Panc1 (cell line): ENCODE data around the gene POLR2B. TPM values are rescaled to one million over a fixed set of nuclear protein-coding genes. Genes with fewer than 3 reads are reported as not detected.

Source experiments
- ATAC-seq: fragments of 200-7000 bp; cut with Tn5 transposase; 2 replicates; pipeline ENCODE4 v1.9.1; 2020; ENCODE audit warnings: mild to moderate bottlenecking, moderate library complexity
- BruUV-seq: library from RNA; stranded (reverse); fragments of 400-500 nt; replicated peaks from 2 replicates; lab custom pipeline; 2021; lab: Mats Ljungman, UMichigan
- CTCF ChIA-PET: fragments of 300-600 bp; sonication (Branson Sonifier 250); formaldehyde crosslinking; loops from one replicate; lab custom pipeline; 2022; ENCODE audit warnings: antibody characterized with exemption; lab: Charles Lee
- POLR2A ChIA-PET: fragments of 300-600 bp; sonication (Branson Sonifier 250); formaldehyde crosslinking; loops from one replicate; lab custom pipeline; 2022; ENCODE audit warnings: antibody characterized with exemption; lab: Charles Lee
- DNase-seq: peaks from one replicate; pipeline ENCODE4 v3.0.0-alpha.2; 2010; ENCODE audit warnings: low read depth, low spot score
- H3K27ac ChIP-seq: 2 replicates; pipeline ENCODE4 v1.5.1; 2011; ENCODE audit warnings: mild to moderate bottlenecking, low read length, inconsistent platforms
- H3K27me3 ChIP-seq: fragments of 200-500 bp; sonication (Bioruptor generic); 2 replicates; pipeline ENCODE4 v1.6.0; 2014; ENCODE audit warnings: low read length, inconsistent platforms; ENCODE audit not compliant: control insufficient read depth, insufficient read depth
- H3K36me3 ChIP-seq: fragments of 200-500 bp; sonication (Bioruptor generic); 2 replicates; pipeline ENCODE4 v1.5.1; 2014; ENCODE audit warnings: inconsistent platforms, mild to moderate bottlenecking, low read length, moderate library complexity; ENCODE audit not compliant: control insufficient read depth, insufficient read depth
- H3K4me1 ChIP-seq: 2 replicates; pipeline ENCODE4 v1.5.1; 2011; ENCODE audit warnings: inconsistent platforms, mild to moderate bottlenecking, low read length, moderate library complexity; ENCODE audit not compliant: control insufficient read depth, insufficient read depth
- H3K4me3 ChIP-seq, 2 experiments: 2 replicates each; pipeline ENCODE4 v1.5.1; 2011 to 2012; ENCODE audit warnings: low read depth in 2 of 2, low read length in 2 of 2, mild to moderate bottlenecking in 2 of 2, inconsistent platforms in 1 of 2, moderate library complexity in 1 of 2
- H3K9me3 ChIP-seq: fragments of 200-500 bp; sonication (Bioruptor generic); 2 replicates; pipeline ENCODE4 v1.5.1; 2014; ENCODE audit warnings: low read depth, mild to moderate bottlenecking, inconsistent platforms, low read length, moderate library complexity; ENCODE audit not compliant: control insufficient read depth, insufficient read depth
- POLR2AphosphoS5 ChIP-seq: IDR thresholded peaks from 2 replicates; pipeline ENCODE4 v1.6.1; 2012; ENCODE audit warnings: mild to moderate bottlenecking, low read depth, low read length, moderate library complexity
- SIN3A ChIP-seq: IDR thresholded peaks from 2 replicates; pipeline ENCODE4 v1.6.1; 2012; ENCODE audit warnings: low read depth, mild to moderate bottlenecking, low read length, moderate library complexity, borderline replicate concordance; ENCODE audit not compliant: insufficient read depth
- TCF7L2 ChIP-seq: IDR thresholded peaks from 2 replicates; pipeline ENCODE4 v1.6.1; 2011; ENCODE audit warnings: mild to moderate bottlenecking, low read depth, low read length, inconsistent platforms
- in situ Hi-C: cut with HindIII; loops from 2 replicates; pipeline ENCODE4 v1.10.0; 2016; ENCODE audit warnings: low sequenced_read_pairs, low pct_unique_long_range_greater_than_20kb
- intact Hi-C: fragments of 100-400 bp; cut with micrococcal nuclease; formaldehyde crosslinking; loops from one replicate; pipeline ENCODE4 v1.10.0; 2022; ENCODE audit not compliant: unreplicated experiment
- total RNA-seq: library from RNA; stranded (reverse); gene quantifications from one replicate; pipeline ENCODE4 v1.2.1, GENCODE V29; 2021; ENCODE audit not compliant: unreplicated experiment
- TF ChIP-seq, protein P1 (sequence below): fragments of 450-650 bp; IDR thresholded peaks from 2 replicates; pipeline ENCODE4 v1.5.1; 2017; ENCODE audit warnings: mild to moderate bottlenecking
- TF ChIP-seq, protein P2 (sequence below), 2 experiments: IDR thresholded peaks; 2 replicates each; pipeline ENCODE4 v1.6.1; 2011 to 2012; ENCODE audit warnings: low read depth in 2 of 2, control low read depth in 1 of 2, low read length in 1 of 2, mild to moderate bottlenecking in 1 of 2, moderate library complexity in 1 of 2; ENCODE audit not compliant: insufficient read depth in 1 of 2

POLR2B gene
- total RNA-seq, 1 experiment from 2014 or later = 84.1 TPM

DNA sequence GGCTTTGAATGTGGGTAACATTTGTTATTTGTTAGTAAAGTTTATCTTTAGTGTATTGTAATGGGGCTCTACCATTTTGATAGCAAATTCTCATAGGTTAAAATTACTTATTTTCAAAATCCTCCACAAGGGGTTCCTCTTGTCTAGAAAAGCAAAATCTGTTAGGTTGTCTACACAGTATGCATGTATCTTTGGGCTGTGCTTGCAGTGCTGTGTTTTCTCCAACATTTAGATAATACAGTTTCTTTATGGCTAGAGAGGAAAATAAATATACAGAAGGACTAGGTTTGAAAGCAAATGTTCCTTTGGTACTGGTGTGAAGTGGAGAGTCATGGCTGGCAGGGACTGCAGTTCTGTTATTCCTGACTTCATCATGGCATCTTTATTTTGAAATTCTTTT is 40.3 kb downstream of the POLR2B start:
- Histone ChIP-seq H3K36me3 (peaks cover 22% of the 10 kb centered on the region), H3K4me1 (no peaks in the 10 kb centered on the region), H3K27ac (no peak overlapping the region), H3K27me3 (no peaks in the 10 kb centered on the region), H3K4me3 (no peak overlapping the region), H3K9me3 (no peaks in the 10 kb centered on the region)
- intact Hi-C loops = no loop called here
- ChIA-PET POLR2A (no interaction called here), CTCF (no interaction called here)
- DNase-seq (no peak), ATAC-seq (no peak)
- in situ Hi-C loops = no loop called here
- TF ChIP-seq, protein P1, sequence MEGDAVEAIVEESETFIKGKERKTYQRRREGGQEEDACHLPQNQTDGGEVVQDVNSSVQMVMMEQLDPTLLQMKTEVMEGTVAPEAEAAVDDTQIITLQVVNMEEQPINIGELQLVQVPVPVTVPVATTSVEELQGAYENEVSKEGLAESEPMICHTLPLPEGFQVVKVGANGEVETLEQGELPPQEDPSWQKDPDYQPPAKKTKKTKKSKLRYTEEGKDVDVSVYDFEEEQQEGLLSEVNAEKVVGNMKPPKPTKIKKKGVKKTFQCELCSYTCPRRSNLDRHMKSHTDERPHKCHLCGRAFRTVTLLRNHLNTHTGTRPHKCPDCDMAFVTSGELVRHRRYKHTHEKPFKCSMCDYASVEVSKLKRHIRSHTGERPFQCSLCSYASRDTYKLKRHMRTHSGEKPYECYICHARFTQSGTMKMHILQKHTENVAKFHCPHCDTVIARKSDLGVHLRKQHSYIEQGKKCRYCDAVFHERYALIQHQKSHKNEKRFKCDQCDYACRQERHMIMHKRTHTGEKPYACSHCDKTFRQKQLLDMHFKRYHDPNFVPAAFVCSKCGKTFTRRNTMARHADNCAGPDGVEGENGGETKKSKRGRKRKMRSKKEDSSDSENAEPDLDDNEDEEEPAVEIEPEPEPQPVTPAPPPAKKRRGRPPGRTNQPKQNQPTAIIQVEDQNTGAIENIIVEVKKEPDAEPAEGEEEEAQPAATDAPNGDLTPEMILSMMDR = no peak
- TF ChIP-seq, protein P2, sequence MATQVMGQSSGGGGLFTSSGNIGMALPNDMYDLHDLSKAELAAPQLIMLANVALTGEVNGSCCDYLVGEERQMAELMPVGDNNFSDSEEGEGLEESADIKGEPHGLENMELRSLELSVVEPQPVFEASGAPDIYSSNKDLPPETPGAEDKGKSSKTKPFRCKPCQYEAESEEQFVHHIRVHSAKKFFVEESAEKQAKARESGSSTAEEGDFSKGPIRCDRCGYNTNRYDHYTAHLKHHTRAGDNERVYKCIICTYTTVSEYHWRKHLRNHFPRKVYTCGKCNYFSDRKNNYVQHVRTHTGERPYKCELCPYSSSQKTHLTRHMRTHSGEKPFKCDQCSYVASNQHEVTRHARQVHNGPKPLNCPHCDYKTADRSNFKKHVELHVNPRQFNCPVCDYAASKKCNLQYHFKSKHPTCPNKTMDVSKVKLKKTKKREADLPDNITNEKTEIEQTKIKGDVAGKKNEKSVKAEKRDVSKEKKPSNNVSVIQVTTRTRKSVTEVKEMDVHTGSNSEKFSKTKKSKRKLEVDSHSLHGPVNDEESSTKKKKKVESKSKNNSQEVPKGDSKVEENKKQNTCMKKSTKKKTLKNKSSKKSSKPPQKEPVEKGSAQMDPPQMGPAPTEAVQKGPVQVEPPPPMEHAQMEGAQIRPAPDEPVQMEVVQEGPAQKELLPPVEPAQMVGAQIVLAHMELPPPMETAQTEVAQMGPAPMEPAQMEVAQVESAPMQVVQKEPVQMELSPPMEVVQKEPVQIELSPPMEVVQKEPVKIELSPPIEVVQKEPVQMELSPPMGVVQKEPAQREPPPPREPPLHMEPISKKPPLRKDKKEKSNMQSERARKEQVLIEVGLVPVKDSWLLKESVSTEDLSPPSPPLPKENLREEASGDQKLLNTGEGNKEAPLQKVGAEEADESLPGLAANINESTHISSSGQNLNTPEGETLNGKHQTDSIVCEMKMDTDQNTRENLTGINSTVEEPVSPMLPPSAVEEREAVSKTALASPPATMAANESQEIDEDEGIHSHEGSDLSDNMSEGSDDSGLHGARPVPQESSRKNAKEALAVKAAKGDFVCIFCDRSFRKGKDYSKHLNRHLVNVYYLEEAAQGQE (IDR thresholded peaks at IDR 0.05; ENCODE audit: insufficient read depth in 1 of 2, low read depth in 2 of 2, low read length in 1 of 2) = no peak
- TF ChIP-seq POLR2AphosphoS5 (no peak), SIN3A (no peak), TCF7L2 (no peak)
- BruUV-seq = no TSS peak

DNA sequence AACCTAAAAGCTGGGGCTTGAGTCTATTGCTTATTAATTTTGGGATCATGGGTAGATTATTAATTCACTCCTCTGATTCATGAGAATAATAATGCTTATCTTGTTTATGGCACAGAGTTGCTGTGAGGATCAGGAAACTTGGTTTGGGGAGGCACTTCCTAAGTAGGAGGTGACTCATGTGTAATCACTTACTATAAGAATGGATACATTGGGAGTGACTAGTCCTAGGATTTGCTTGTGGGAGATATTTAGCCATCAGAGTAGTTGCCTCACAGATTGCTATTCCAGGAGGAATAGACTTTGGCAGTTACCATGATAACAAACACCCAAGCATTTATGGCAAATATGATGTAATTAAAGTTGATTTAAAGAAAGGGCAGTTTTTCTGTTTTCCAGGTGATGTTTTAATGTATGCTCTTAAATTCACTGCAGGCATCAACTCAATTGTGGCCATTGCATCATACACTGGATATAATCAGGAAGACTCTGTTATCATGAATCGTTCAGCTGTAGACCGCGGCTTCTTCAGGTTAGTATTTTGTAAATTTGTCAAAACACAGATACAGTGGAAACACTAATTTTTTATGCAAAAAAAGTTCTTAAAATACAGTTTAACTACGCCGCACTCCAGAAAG is 41.9 kb downstream of the POLR2B start:
- peaks cover 23% of the 10 kb centered on the region for H3K36me3 ChIP-seq
- CTCF ChIA-PET = no interaction called here
- no peak overlapping the region for H3K4me3 ChIP-seq
- no peaks in the 10 kb centered on the region for H3K4me1 ChIP-seq
- BruUV-seq = no TSS peak
- no peaks in the 10 kb centered on the region for H3K9me3 ChIP-seq
- no peak overlapping the region for H3K27ac ChIP-seq
- POLR2A ChIA-PET = no interaction called here
- TF ChIP-seq SIN3A = no peak
- TF ChIP-seq, protein P2 (IDR thresholded peaks at IDR 0.05; ENCODE audit: insufficient read depth in 1 of 2, low read depth in 2 of 2, low read length in 1 of 2) = no peak
- TF ChIP-seq TCF7L2 = no peak
- no peak for TF ChIP-seq POLR2AphosphoS5
- ATAC-seq = no peak
- intact Hi-C loops = no loop called here
- DNase-seq = no peak
- in situ Hi-C loops = no loop called here
- H3K27me3 ChIP-seq = no peaks in the 10 kb centered on the region
